ENCODE data around the gene CORO2A.
"Not testable (repeated sequence)": the region's sequence is repeated elsewhere in the genome, so short reads cannot be mapped to it uniquely, and the experiment has no call there.

The CORO2A gene

DNA sequence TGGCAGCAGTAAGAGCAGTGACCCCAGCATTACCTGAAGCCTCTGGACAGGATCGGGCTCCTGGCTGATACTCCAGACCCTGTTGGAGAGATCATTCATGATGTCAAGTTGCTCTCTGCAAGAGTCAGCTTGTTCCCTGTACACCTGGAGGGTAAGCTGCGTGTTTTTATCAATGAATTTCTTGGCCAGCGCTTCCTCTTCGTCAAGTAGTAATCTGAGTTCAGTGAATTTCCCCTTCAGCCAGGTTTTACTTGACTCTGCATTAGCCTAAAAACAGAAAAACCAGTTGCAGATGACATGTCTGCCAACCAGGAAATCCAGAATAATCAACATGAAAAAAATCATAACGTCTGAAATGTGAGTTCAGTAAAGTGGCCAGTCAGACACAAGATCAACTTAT lies 92.5 kb downstream of the CORO2A start:
- Histone ChIP-seq H3K4me1 (ENCODE audit: insufficient read depth, low read length) (peaks cover 3% of the 10 kb centered on the region; the same call in 1 of the 2 replicates), H3K36me3 (ENCODE audit: insufficient read depth, low read depth, low read length) (peaks cover 9% of the 10 kb centered on the region), H3K9me3 (ENCODE audit: insufficient read depth, low read depth, low read length) (no peaks in the 10 kb centered on the region), H3K27me3 (ENCODE audit: insufficient read depth, low read length) (no peaks in the 10 kb centered on the region), H3K9ac (ENCODE audit: low read depth, low read length) (no peak overlapping the region; the same call in 1 of the 2 replicates), H3K27ac (ENCODE audit: low read length) (no peak overlapping the region), H3K4me3 (ENCODE audit: low read length) (no peak overlapping the region)

DNA sequence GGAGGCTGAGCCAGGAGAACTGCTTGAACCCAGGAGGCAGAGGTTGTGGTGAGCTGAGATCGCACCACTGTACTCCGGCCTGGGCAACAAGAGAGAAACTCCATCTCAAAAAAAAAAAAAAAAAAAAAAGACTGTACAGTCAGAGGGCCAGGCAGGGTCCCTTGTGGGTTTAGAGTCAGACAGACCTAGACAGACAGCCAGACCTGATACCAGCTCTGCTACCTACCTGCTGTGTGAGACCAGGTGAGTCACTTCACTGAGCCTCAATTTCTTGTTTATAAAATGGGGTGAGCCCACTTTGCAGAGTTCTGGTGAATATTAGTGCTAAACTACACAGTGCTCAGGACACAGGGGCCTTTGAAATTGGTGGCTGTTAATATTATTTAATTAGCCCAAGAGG lies 93.1 kb downstream of the CORO2A start:
- no peaks in the 10 kb centered on the region for H3K9me3 ChIP-seq (ENCODE audit: insufficient read depth, low read depth, low read length)

DNA sequence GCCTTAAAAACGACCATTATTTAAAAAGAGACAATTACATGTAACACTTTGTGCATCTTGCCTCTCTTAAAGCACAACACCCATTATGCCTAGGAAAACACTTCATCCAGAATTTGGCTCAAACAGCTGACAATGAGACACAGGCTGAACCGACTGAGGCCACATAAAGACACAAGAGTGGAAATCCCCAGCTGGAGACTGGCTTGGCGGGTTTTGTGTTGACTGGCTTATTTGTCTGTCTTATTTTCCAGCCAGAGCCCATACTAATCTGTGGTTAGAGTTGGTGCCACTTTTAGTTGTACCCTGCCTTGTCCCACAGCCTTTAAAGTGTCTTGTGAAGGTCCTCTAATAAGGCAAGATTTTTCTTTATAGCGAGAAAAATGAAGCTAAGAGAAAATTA lies 94.6 kb downstream of the CORO2A start:
- Histone ChIP-seq H3K4me1 (ENCODE audit: insufficient read depth, low read length) (peaks cover 3% of the 10 kb centered on the region), H3K27ac (ENCODE audit: low read length) (no peak overlapping the region), H3K4me3 (ENCODE audit: low read length) (no peak overlapping the region), H3K27me3 (ENCODE audit: insufficient read depth, low read length) (no peaks in the 10 kb centered on the region), H3K9me3 (ENCODE audit: insufficient read depth, low read depth, low read length) (no peaks in the 10 kb centered on the region), H3K9ac (ENCODE audit: low read depth, low read length) (no peak overlapping the region), H3K36me3 (ENCODE audit: insufficient read depth, low read depth, low read length) (peaks cover 9% of the 10 kb centered on the region)

More for the DNA sequence above, 93.1 kb downstream of the CORO2A start:
- Histone ChIP-seq H3K36me3 (ENCODE audit: insufficient read depth, low read depth, low read length) (peaks cover 9% of the 10 kb centered on the region), H3K9ac (ENCODE audit: low read depth, low read length) (no peak overlapping the region), H3K4me1 (ENCODE audit: insufficient read depth, low read length) (peaks cover 3% of the 10 kb centered on the region; the same call in 1 of the 2 replicates), H3K4me3 (ENCODE audit: low read length) (no peak overlapping the region), H3K27me3 (ENCODE audit: insufficient read depth, low read length) (no peaks in the 10 kb centered on the region), H3K27ac (ENCODE audit: low read length) (no peak overlapping the region)

DNA sequence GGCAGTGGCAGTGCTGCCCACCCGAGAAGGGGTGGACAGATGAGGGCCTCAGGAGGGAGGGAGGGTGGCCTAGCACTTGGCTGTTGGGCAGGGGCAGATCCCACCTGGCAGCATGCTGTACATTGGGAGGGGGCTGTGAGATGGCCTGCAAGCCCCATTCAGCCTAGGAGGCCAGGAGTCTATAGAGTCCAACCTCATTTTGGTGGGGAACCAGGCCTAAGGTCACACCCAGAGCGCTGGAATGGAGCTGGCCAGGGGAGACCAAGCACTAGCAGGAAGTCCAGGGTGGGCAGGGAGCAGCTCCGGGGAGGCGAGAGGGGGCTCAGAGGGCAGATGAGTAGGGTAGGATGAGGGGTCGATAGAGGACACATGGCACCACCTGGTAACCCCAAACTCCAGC lies 96.3 kb downstream of the CORO2A start:
- no peak overlapping the region for H3K27ac ChIP-seq (ENCODE audit: low read length)
- H3K27me3 ChIP-seq (ENCODE audit: insufficient read depth, low read length), result no peaks in the 10 kb centered on the region
- H3K4me1 ChIP-seq (ENCODE audit: insufficient read depth, low read length), result peaks cover 11% of the 10 kb centered on the region; the same call in 1 of the 2 replicates
- no peak overlapping the region for H3K9ac ChIP-seq (ENCODE audit: low read depth, low read length)
- H3K9me3 ChIP-seq (ENCODE audit: insufficient read depth, low read depth, low read length), result no peaks in the 10 kb centered on the region
- H3K4me3 ChIP-seq (ENCODE audit: low read length), result no peak overlapping the region
- H3K36me3 ChIP-seq (ENCODE audit: insufficient read depth, low read depth, low read length), result peaks cover 9% of the 10 kb centered on the region

DNA sequence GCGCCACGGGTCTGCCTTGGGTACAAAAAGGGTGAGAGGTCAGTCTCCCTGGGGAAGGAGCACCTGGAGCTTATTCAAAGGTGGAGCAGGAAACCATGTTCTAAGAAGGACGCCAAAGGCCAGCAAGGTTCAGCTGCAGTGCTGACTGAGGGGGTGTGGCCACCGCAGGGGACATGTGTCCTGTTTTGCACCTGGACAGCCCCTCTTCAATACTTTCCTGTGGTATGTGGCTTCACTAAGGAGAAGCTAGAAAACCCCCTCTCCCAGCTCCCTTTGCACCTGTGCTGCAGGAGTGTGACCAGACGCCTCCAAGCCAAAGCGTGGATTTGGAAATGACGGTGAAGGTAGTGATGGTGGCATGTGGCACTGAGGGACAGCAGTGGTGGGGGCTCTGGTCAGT lies 97.0 kb downstream of the CORO2A start:
- no peaks in the 10 kb centered on the region for H3K9me3 ChIP-seq (ENCODE audit: insufficient read depth, low read depth, low read length)

DNA sequence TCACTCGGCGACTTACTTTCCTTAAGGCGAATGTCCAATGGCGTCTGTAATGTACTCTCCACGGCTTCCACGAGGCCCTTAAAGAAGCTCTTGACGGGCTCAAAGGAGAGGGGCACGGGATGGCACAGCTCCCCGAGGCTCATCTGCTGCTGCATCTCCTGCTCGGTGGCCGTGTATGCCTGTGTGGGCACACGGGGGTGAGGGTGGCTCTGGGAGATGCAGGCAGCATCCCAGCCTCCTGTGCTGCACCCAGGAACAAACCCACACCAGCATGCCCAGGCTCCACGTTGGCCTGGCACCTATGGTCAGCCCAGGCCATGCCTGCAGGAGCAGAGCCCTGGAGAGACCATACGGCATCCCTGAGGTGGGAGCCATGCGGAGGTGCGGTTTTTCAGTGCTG lies 97.6 kb downstream of the CORO2A start:
- no peak overlapping the region for H3K4me3 ChIP-seq (ENCODE audit: low read length)
- H3K27me3 ChIP-seq (ENCODE audit: insufficient read depth, low read length), result no peaks in the 10 kb centered on the region
- H3K36me3 ChIP-seq (ENCODE audit: insufficient read depth, low read depth, low read length), result peaks cover 7% of the 10 kb centered on the region
- H3K4me1 ChIP-seq (ENCODE audit: insufficient read depth, low read length), result peaks cover 16% of the 10 kb centered on the region; the same call in 1 of the 2 replicates
- no peaks in the 10 kb centered on the region for H3K9me3 ChIP-seq (ENCODE audit: insufficient read depth, low read depth, low read length)
- no peak overlapping the region for H3K9ac ChIP-seq (ENCODE audit: low read depth, low read length)
- H3K27ac ChIP-seq (ENCODE audit: low read length), result no peak overlapping the region

More for the DNA sequence above, 97.0 kb downstream of the CORO2A start:
- peaks cover 9% of the 10 kb centered on the region for H3K36me3 ChIP-seq (ENCODE audit: insufficient read depth, low read depth, low read length)
- no peak overlapping the region for H3K4me3 ChIP-seq (ENCODE audit: low read length)
- peaks cover 13% of the 10 kb centered on the region; the same call in 1 of the 2 replicates for H3K4me1 ChIP-seq (ENCODE audit: insufficient read depth, low read length)
- H3K27ac ChIP-seq (ENCODE audit: low read length), result no peak overlapping the region
- no peak overlapping the region for H3K9ac ChIP-seq (ENCODE audit: low read depth, low read length)
- no peaks in the 10 kb centered on the region for H3K27me3 ChIP-seq (ENCODE audit: insufficient read depth, low read length)

DNA sequence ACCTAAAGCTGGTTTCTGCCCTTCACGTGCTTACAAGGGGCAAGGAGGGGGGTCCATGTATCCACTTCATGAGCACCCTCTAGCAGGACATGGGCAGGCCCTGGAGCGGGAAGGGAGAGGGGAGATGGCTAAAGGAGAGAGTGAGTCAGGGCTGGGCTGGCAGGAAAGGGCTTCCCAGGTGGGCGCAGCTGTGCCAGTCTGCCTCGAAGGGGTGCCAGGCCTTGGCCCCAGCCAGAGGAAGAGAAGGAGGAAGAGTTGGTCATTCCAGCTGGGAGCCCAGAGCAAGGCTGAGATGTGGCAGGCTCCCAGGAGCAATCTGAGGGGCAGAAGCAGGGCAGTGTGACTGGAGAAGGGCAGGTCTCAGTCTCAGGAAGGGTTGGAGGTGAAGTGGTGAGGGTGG lies 98.1 kb downstream of the CORO2A start:
- Histone ChIP-seq H3K27me3 (ENCODE audit: insufficient read depth, low read length) (no peaks in the 10 kb centered on the region), H3K9me3 (ENCODE audit: insufficient read depth, low read depth, low read length) (no peaks in the 10 kb centered on the region), H3K4me1 (ENCODE audit: insufficient read depth, low read length) (peaks cover 19% of the 10 kb centered on the region; the same call in 1 of the 2 replicates), H3K4me3 (ENCODE audit: low read length) (no peak overlapping the region), H3K9ac (ENCODE audit: low read depth, low read length) (no peak overlapping the region), H3K27ac (ENCODE audit: low read length) (no peak overlapping the region), H3K36me3 (ENCODE audit: insufficient read depth, low read depth, low read length) (peaks cover 1% of the 10 kb centered on the region)

DNA sequence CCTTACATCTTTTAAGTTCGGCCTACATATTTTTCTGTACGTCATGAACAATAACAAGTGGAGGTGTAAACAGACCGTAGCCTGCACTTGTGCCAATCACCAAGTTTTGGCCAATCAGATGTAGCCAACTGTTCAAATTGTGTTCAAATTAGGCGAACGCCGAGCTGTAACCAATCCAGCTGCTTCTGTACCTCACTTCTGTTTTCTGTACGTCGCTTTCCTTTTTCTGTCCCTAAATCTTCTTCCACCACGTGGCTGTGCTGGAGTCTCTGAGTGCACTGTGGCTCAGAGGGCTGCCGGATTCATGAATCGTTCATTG lies 99.9 kb downstream of the CORO2A start:
- H3K27me3 ChIP-seq (ENCODE audit: insufficient read depth, low read length), result peaks cover 5% of the 10 kb centered on the region; the same call in 1 of the 2 replicates
- H3K36me3 ChIP-seq (ENCODE audit: insufficient read depth, low read depth, low read length), result no peaks in the 10 kb centered on the region; the same call in 1 of the 2 replicates
- H3K4me1 ChIP-seq (ENCODE audit: insufficient read depth, low read length), result peaks cover 19% of the 10 kb centered on the region; the same call in 1 of the 2 replicates
- H3K9me3 ChIP-seq (ENCODE audit: insufficient read depth, low read depth, low read length), result no peaks in the 10 kb centered on the region
- no peak overlapping the region for H3K27ac ChIP-seq (ENCODE audit: low read length)
- peak overlapping the region; percentile 16; the same call in 1 of the 2 replicates for H3K9ac ChIP-seq (ENCODE audit: low read depth, low read length)
- H3K4me3 ChIP-seq (ENCODE audit: low read length), result peak overlapping the region; percentile 55; the same call in 1 of the 2 replicates

DNA sequence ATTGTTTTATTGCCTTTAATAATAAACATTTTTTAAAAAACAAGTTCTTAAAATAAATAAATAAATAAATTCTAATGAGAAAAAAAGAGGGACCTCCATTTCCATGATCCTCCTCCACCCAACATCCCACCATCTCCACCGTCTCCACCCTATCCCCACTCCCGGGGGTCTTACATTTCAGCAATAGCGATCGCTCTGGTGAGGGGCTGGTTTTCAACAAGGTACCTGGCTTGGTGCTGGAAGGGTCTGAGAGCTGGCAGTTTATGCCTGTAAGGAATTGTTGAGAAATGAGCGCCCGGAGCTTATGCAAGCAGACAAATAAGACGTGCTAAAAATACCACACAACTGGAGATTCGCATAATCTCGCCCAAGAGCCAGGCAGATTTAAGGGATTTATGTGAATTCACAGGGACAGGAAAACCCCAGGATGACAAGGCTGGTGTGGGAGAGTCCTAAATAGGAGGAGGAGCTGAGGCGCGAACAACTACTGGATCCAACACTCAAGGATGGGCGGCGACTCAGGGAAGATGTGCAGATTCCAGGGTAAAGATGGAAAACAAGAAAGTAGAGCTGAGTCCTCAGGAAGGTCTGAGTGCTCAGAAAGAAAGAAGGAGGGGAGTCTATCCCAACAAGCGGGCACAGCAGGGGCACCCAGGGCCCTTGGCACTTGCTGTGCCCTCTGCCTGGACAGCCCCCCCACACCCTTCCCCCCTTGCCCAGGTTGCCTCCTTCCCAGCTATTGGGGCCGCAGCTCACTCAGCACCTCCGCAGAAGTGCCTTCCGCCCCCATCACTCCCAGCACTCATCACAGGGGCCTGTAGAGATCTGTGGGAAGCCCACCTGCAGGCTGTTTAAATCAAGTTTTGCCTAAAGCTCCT lies 100.5 kb downstream of the CORO2A start:
- peaks cover 19% of the 10 kb centered on the region; the same call in 1 of the 2 replicates for H3K4me1 ChIP-seq (ENCODE audit: insufficient read depth, low read length)
- H3K36me3 ChIP-seq (ENCODE audit: insufficient read depth, low read depth, low read length), result no peaks in the 10 kb centered on the region; the same call in 1 of the 2 replicates
- H3K27me3 ChIP-seq (ENCODE audit: insufficient read depth, low read length), result peaks cover 5% of the 10 kb centered on the region; the same call in 1 of the 2 replicates
- H3K4me3 ChIP-seq (ENCODE audit: low read length), result peak overlapping the region; percentile 55
- H3K9ac ChIP-seq (ENCODE audit: low read depth, low read length), result peak overlapping the region; percentile 54; the same call in 1 of the 2 replicates
- no peaks in the 10 kb centered on the region for H3K9me3 ChIP-seq (ENCODE audit: insufficient read depth, low read depth, low read length)
- peak overlapping the region; percentile 61 for H3K27ac ChIP-seq (ENCODE audit: low read length)

DNA sequence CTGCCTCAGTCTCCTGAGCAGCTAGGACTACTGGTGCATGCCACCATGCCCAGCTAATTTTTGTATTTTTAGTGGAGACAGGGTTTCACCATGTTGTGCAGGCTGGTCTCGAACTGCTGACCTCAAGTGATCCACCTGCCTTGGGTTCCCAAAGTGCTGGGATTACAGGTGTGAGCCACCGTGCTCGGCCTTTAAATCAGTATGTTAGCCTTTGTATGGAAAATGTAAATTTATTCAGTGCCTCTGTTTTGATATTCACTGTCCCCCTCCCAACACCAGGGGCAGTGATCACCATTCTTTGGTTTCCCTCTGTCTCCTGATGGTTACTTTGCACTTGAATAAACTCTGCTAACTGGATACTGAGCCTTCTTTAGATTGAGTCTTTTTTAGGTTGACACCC lies 101.8 kb downstream of the CORO2A start:
- H3K9me3 ChIP-seq (ENCODE audit: insufficient read depth, low read depth, low read length); H3K27ac ChIP-seq (ENCODE audit: low read length); H3K27me3 ChIP-seq (ENCODE audit: insufficient read depth, low read length); H3K36me3 ChIP-seq (ENCODE audit: insufficient read depth, low read depth, low read length); H3K9ac ChIP-seq (ENCODE audit: low read depth, low read length): not testable (repeated sequence)
- H3K4me1 ChIP-seq (ENCODE audit: insufficient read depth, low read length), result peaks cover 29% of the 10 kb centered on the region; the same call in 1 of the 2 replicates
- H3K4me3 ChIP-seq (ENCODE audit: low read length), result peak overlapping the region; percentile 46; the same call in 1 of the 2 replicates

DNA sequence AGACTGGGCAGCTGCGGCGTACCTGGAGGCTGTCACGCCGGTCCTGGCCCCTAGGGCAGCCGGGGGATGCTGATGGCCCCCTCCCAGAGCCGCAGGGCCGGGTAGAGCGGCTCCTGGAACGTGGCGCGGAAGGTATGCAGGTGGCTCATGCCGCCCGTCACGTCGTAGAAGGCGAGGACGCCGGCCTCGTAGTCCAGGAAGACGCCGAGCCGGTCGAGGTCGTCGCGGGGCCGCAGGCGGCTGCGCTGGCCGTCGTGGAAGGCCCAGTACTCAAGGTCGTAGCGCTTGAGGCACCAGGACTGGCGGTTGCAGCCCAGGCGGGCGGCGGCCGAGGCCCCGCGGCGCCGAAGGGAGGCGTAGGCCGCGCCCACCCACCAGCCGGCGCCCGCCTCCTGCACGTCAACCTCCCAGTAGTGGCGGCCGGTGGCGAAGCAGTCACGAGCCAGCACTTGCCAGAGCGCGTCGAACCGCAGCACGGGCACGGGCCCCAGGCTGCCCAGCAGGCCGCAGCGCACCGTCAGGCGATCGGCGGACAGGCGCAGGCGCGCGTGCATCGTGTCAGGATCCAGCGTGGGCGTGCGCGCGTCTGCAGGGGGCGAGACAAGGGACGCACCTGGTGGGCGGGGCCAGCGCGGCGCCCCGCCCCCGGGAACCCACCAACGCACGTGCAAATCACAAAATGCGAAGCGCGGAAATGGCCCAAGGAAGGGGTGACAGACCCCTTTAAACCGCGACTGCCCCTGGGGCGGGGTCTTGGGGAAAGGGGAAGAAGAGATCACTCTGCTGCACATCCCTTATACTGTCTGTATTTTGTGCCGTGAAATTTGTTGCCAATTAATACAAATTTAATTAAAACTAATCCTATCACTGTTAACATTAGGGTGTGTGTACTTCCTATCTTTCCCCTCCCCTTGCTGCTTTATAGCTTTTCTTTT lies 104.8 kb downstream of the CORO2A start:
- H3K4me3 ChIP-seq (ENCODE audit: low read length), result peak overlapping the region; percentile 28; the same call in 1 of the 2 replicates

More for the DNA sequence above, 104.8 kb downstream of the CORO2A start:
- no peaks in the 10 kb centered on the region for H3K9me3 ChIP-seq (ENCODE audit: insufficient read depth, low read depth, low read length)
- H3K4me1 ChIP-seq (ENCODE audit: insufficient read depth, low read length), result peaks cover 31% of the 10 kb centered on the region; the same call in 1 of the 2 replicates
- H3K36me3 ChIP-seq (ENCODE audit: insufficient read depth, low read depth, low read length), result peaks cover 9% of the 10 kb centered on the region
- H3K27me3 ChIP-seq (ENCODE audit: insufficient read depth, low read length), result peaks cover 5% of the 10 kb centered on the region; the same call in 1 of the 2 replicates
- no peak overlapping the region for H3K27ac ChIP-seq (ENCODE audit: low read length)
- H3K9ac ChIP-seq (ENCODE audit: low read depth, low read length), result no peak overlapping the region

All from iPS-20b (cell line).